ENCODE measurements around the gene RINL.

DNA sequence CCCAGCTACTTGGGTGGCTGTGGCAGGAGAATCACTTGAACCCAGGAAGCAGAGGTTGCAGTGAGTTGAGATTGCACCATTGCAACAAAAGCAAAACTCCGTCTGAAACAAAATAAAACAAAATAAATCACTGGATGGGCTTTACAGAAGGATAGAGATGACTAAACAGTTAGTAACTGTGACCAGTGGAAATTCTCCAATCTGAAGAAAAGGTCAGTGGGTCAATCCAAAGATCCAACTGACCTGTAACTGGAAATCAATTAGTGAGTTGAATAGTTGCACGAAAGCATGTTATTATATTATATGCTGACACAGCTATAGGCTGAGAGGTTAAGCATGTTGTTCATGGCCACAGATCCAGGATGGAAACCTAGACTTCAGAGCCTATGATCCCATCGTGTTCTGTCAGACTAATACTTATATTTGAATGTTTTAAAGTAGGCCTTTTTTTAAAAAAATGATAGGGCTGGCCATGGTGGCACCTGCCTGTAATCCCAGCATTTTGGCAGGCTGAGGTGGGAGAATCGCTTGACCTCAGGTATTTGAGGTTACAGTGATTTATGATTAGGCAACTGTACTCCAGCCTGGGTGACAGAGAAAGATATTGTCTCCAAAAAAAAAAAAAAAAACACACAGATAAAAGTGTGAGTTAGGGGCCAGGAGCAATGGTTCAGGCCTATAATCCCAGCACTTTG is 47.9 kb downstream of the RINL start:
- no peak for TF ChIP-seq GATA3 (IDR thresholded peaks at IDR 0.05; ENCODE audit: low read depth, low read length)
- TF ChIP-seq GATA2 (IDR thresholded peaks at IDR 0.05; ENCODE audit: low read depth, low read length), result no peak

Data from SH-SY5Y (cell line).